Left forelimb (tissue), 1 donor: ENCODE data around the gene NOS1AP.
"Not testable (repeated sequence)": the region's sequence is repeated elsewhere in the genome, so short reads cannot be mapped to it uniquely, and the experiment has no call there.

Experiments
- DNase-seq: peaks from one replicate; pipeline ENCODE4 v3.0.0-alpha.2; 2018; ENCODE audit warnings: low spot score

NOS1AP gene

GRCh38 chr1:162059721-162060120 lies 9.8 kb upstream of the NOS1AP start:
- no peak for DNase-seq

DNA sequence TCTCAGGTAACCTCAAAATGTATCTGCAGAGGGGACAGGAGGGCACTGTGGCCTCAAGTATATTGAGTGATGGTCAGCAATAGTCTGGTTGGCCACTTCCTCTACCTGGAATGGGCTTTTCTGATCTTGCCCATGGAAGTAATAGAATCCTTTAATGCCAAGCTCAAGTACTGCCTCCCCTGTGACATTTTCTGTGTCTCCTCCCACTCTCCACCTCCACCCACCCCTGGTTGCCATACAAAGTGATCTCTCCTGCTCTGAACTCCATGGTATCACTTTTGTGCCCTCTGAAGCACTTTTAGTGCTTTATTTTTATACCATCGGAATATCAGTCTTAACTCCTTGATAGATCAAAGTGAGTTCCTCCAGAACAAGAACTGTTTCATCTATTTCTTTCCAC lies 9.2 kb upstream of the NOS1AP start:
- DNase-seq: no peak

- no peak for DNase-seq
These were observed 6.9 kb upstream of the NOS1AP start for GRCh38 chr1:162062542-162063015.

DNA sequence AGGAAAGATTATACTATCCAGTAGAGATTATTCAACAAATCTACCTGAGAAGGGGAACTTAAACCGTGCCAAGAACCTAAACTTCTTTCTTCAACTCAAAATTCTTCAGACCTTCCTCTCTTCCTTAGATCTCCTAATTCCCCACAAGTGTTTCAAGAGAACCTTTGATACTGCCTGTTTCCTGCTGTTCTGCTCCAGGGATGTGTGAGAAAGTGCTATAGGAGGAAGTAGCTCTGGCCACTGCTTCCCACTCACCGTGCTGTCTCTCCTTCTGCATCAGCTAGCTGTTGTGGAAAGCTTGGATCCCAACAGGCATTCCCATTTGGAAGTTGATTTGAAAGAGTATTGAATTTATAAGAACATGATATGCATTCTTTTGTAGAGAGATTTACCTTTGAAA lies 4.5 kb upstream of the NOS1AP start:
- no peak for DNase-seq

GRCh38 chr1:162066836-162067235 lies 2.7 kb upstream of the NOS1AP start:
- DNase-seq: not testable (repeated sequence)

GRCh38 chr1:162067466-162067865 lies 2.0 kb upstream of the NOS1AP start:
- DNase-seq: no peak

DNA sequence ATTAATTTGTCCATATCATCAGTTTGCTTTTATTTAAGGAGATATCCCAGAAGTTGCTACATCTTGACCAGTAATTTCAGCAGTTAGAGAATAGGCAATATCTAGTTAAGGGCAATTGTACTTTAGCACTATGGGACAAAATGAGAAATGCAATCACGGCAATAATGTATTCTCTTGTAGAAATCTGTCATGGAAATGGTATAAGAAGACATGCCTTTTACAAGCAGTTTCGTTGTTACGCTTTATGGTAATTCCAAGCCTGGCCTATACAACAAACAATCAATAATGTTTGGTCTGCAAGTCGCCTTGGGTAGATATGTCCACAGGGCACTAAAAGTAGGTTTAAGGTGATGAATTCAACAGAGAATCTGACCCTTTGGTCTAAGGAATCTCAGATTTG lies 1.2 kb upstream of the NOS1AP start:
- no peak for DNase-seq

DNA sequence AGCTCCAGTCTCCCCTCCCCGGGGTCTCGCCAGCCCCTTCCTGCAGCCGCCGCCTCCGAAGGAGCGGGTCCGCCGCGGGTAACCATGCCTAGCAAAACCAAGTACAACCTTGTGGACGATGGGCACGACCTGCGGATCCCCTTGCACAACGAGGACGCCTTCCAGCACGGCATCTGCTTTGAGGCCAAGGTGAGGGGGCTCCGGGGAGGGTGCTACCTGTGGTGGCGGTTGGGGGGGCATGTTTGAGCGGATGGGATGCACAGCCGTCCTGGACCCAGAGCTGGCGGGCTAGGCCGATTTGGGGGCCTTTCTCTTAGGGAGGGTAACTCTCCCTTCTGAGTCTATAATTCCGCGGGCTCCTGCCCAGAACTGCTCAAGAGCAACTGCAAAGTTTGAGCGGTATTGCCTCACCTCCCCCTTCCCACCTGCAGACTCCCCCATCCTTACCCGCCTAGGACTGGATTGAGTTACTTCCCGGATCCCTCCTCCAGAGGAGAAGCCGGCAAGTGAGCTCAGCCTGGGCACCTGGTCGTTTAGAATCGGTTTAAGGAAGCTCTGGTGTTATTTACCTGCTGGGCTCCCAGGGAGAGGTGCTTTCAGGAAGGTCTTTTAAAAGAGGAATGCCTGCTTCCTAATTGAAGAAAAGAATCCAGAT lies 730 bp downstream of the NOS1AP start:
- DNase-seq: no peak

GRCh38 chr1:162070825-162071224 lies 1.3 kb downstream of the NOS1AP start:
- no peak for DNase-seq

DNA sequence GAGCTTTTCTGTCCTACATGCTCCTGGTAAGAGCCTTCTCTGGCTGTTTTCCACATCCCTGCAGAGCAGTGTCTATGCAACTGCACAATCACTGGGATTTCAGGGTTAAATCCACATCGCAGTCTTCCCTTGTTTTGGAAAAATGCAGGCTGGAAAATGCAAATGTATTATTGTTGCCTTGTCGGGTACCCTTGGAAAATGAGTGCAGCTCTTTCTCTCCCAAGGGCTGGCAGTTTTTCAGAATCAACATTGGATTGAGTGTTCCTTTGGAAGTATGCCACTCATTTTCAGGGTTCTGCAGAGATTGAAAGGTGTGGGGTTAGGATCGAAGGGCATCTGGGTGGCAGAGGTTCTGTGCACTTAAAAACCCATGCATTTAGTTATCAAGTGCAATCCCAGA lies 3.2 kb downstream of the NOS1AP start:
- no peak for DNase-seq

DNA sequence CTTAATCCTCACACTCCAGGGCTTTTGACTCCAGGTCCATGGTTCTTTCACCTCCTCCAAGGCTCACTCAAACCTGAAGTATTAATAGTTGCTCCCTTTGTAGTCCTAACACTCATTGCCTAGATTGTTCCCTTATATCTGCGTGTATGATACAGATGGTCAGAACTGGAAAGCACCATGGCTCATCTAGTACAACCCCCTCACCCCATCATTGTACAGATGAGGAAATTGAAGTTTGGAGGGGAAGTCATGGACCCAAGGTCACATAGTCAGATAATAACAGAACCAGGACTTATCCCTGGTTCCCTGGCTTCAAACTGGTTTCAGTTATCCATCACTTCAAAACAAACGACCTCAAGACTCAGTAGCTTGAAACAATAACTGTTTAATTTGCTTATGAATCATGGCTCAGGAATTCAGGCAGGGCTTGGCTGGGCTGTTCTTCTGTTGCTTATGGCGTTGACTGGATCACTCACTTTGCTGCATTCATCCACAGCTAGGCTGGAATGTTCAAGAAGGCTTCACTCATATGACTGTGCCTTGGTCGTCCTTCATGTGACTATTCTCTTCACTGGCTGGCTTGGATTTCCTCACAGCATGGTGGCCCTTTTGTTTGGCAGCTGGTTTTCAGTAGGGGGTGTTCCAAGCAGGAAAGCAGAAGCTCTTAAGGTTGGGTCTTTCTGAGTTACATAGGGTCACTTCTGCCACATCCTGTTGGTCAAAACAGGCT lies 5.0 kb downstream of the NOS1AP start:
- no peak for DNase-seq

GRCh38 chr1:162075862-162076261 lies 6.4 kb downstream of the NOS1AP start:
- no peak for DNase-seq

DNA sequence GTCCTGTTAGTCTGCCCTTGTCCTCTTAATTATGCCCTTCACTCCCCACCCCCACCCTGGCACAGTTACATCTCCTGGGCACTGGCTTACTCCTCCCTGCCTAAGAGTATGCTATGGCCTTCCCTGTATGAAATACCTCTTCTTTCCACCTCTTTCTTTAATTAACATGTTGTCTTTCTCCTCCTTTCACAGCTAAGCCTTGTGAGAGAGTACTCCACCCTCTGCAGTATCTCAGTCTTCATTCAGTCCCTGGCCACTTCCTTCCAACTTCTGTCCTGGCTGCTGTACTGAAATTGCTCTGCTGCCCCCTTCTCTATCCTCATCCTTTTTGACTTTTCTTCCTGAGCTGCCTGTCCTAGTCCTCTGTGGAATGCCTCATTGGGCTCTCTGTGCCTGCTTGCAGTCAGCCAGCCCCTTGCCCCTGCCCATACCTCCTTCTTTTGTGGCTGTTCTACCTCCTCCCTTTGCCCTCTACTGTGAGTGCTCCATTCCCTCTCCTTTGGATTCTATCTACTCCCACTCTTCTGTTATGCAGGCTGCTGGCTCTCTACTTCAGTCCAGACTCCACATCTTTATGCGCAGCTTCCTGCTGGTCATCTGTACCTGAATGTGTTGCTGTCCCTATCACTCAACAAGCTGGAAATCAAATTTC lies 8.3 kb downstream of the NOS1AP start:
- no peak for DNase-seq

DNA sequence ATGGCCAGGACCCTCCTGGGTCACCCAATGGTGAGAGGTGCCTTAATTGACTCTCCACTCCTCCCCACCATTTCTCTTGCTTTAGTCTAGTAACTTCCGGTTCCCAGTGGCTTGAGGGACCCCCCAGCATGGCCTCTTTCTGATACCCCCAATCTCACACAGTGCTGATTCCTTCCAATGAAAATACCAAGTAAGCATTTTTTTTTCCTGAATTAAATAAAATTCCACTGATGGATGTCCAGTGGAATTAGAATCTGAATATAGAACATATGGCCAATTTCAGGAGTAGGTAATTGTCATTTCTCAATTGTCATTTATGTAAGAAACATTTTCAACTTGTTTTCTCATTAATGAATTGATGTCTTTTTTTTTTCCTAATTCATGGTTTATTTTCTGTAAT lies 9.5 kb downstream of the NOS1AP start:
- no peak for DNase-seq

- no peak for DNase-seq
These were observed 11.1 kb downstream of the NOS1AP start for GRCh38 chr1:162080472-162081015.

DNA sequence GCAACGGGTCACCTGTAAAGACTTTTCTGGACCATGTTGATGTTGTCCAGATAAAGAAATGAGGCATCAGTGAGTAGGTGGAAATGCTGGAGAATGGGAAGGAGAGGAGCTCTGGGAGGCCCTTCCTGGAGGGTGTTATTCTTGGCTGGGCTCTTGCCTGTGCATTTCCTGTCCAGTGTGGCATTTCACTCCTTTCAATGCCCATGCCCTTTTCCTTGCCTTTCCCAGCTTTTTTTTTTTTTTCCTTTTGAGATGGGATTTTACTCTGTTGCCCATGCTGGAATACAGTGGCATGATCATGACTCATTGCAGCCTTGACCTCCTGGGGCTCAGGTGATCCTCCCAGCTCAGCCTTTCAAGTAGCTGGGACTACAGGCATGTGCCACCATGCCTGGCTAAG lies 11.8 kb downstream of the NOS1AP start:
- no peak for DNase-seq

GRCh38 chr1:162082080-162082479 lies 12.6 kb downstream of the NOS1AP start:
- not testable (repeated sequence) for DNase-seq

DNA sequence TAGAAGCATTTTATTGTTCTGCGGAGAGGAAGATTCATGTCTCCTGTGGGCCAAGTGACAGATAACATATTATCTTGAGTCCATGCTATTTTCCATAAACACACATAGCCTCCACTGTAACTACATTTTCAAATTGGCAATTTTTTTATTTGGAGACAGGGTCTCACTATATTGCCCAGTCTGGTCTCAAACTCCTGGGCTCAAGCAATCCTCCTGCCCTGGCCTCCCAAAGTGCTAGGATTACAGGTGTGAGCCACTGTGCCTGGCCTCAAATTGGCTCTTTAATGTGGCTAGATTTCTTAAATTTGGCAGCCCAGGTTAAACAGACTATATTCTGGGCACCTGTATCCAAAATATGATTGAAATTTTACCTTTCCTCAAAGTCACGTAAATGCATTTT lies 13.8 kb downstream of the NOS1AP start:
- DNase-seq: no peak

GRCh38 chr1:162085991-162086390 lies 16.5 kb downstream of the NOS1AP start:
- no peak for DNase-seq

DNA sequence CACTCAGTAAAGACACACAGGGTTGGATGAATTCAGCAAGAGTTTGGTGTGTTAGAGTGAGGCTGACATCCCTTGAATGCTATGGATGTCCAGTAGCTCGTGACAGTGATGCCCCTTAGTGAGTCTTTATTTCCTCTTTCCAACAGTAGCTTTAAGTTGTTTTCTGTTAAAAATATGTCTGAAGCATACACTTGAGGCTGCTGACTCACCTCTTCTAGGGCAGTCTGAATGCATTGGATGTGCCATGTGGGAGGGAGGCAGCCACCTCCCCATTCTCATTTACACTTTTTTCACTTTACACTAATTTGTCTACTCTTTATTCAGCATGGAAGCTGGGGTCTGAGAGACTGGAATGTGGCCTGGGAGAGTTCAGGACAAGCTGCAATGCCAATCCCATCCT lies 17.6 kb downstream of the NOS1AP start:
- DNase-seq: no peak

GRCh38 chr1:162087574-162087973 lies 18.1 kb downstream of the NOS1AP start:
- DNase-seq: no peak

- no peak for DNase-seq
These were observed 18.9 kb downstream of the NOS1AP start for GRCh38 chr1:162088281-162088969.
